OCI-LY1 (cell line): ENCODE data around the gene NXNL2.

Experiments used
- H2AFZ ChIP-seq: fragments of 200-600 bp; sonication (generic), shearing (Covaris generic); 2 replicates; pipeline ENCODE4 v1.6.0; 2014; ENCODE audit warnings: antibody characterized with exemption, mild to moderate bottlenecking, low read length
- H3F3A ChIP-seq: fragments of 200-600 bp; sonication (generic), shearing (Covaris generic); 2 replicates; pipeline ENCODE4 v1.6.0; 2014; ENCODE audit warnings: mild to moderate bottlenecking, antibody characterized with exemption, low read length, moderate library complexity; ENCODE audit not compliant: insufficient read depth
- H3K27ac ChIP-seq: fragments of 200-600 bp; sonication (generic); 2 replicates; pipeline ENCODE4 v1.5.1; 2014; ENCODE audit warnings: low read length, mixed run types, mild to moderate bottlenecking, low read depth; ENCODE audit not compliant: poor library complexity, severe bottlenecking
- H3K27me3 ChIP-seq: fragments of 200-600 bp; sonication (generic); 2 replicates; pipeline ENCODE4 v1.6.0; 2014; ENCODE audit warnings: antibody characterized with exemption, mild to moderate bottlenecking, low read length, moderate library complexity; ENCODE audit not compliant: insufficient read depth
- H3K36me3 ChIP-seq: fragments of 200-600 bp; sonication (generic); 2 replicates; pipeline ENCODE4 v1.6.1; 2014; ENCODE audit warnings: mild to moderate bottlenecking, antibody characterized with exemption, low read length, moderate library complexity, mixed read lengths; ENCODE audit not compliant: insufficient read depth
- H3K4me1 ChIP-seq: fragments of 200-600 bp; sonication (generic); 2 replicates; pipeline ENCODE4 v1.5.1; 2014; ENCODE audit warnings: mild to moderate bottlenecking, low read length, moderate library complexity; ENCODE audit not compliant: insufficient read depth, severe bottlenecking
- H3K4me2 ChIP-seq: fragments of 200-600 bp; sonication (generic), shearing (Covaris generic); 2 replicates; pipeline ENCODE4 v1.6.1; 2014; ENCODE audit warnings: low read length
- H3K4me3 ChIP-seq: fragments of 200-600 bp; sonication (generic); 2 replicates; pipeline ENCODE4 v1.5.1; 2014; ENCODE audit warnings: low read length, low read depth, mild to moderate bottlenecking, mixed read lengths; ENCODE audit not compliant: poor library complexity, severe bottlenecking
- H3K79me2 ChIP-seq: fragments of 200-600 bp; shearing (Covaris generic); 2 replicates; pipeline ENCODE4 v1.6.1; 2016; ENCODE audit warnings: mixed run types, low read length, mixed read lengths; ENCODE audit not compliant: insufficient read depth
- H3K9ac ChIP-seq: fragments of 200-600 bp; sonication (generic), shearing (Covaris generic); 2 replicates; pipeline ENCODE4 v1.6.1; 2014; ENCODE audit warnings: mild to moderate bottlenecking, low read length, mixed read lengths
- H3K9me2 ChIP-seq: fragments of 200-600 bp; sonication (generic), shearing (Covaris generic); 2 replicates; pipeline ENCODE4 v1.6.1; 2014; ENCODE audit warnings: low read depth, mild to moderate bottlenecking, low read length, mixed read lengths
- H3K9me3 ChIP-seq: fragments of 200-600 bp; shearing (Covaris generic); 2 replicates; pipeline ENCODE4 v1.6.1; 2014; ENCODE audit warnings: low read length, mixed read lengths
- H4K20me1 ChIP-seq: fragments of 200-600 bp; sonication (generic), shearing (Covaris generic); 2 replicates; pipeline ENCODE4 v1.6.0; 2016; ENCODE audit warnings: mild to moderate bottlenecking, low read length; ENCODE audit not compliant: insufficient read depth
- CTCF ChIP-seq: fragments of 200-600 bp; sonication (generic), shearing (Covaris generic); IDR thresholded peaks from 2 replicates; pipeline ENCODE4 v1.5.1; 2017; ENCODE audit warnings: mild to moderate bottlenecking, antibody characterized with exemption, low read length, moderate library complexity, mixed read lengths
- EZH2 ChIP-seq: fragments of 200-600 bp; sonication (generic), shearing (Covaris generic); IDR thresholded peaks from 2 replicates; pipeline ENCODE4 v1.8.0; 2017; ENCODE audit warnings: borderline replicate concordance, mixed run types, mild to moderate bottlenecking, antibody characterized with exemption, low read length, moderate library complexity, mixed read lengths

NXNL2 gene

GRCh38 chr9:88593537-88594185 is 58.7 kb downstream of the NXNL2 start:
- TF ChIP-seq CTCF (peak; percentile 73), EZH2 (no peak)
- Histone ChIP-seq H3K4me1 (peaks cover 30% of the 10 kb centered on the region), H3F3A (0 out of 2 replicates have a peak, but pooled peaks cover 4% of the 10 kb centered on the region), H3K9ac (no peak overlapping the region), H2AFZ (no peak overlapping the region), H3K27me3 (no peaks in the 10 kb centered on the region), H3K4me3 (no peak overlapping the region), H3K27ac (no peak overlapping the region), H3K9me3 (no peaks in the 10 kb centered on the region), H3K79me2 (no peaks in the 10 kb centered on the region), H3K36me3 (no peaks in the 10 kb centered on the region), H3K9me2 (no peaks in the 10 kb centered on the region), H4K20me1 (no peaks in the 10 kb centered on the region), H3K4me2 (no peak overlapping the region)
